ENCODE measurements around the gene MAGI1. TPM values are rescaled to one million over a fixed set of nuclear protein-coding genes. Genes with fewer than 3 reads are reported as not detected.

MAGI1 gene
- total RNA-seq, 1 experiment from 2014 or later, result 58.2 TPM

DNA sequence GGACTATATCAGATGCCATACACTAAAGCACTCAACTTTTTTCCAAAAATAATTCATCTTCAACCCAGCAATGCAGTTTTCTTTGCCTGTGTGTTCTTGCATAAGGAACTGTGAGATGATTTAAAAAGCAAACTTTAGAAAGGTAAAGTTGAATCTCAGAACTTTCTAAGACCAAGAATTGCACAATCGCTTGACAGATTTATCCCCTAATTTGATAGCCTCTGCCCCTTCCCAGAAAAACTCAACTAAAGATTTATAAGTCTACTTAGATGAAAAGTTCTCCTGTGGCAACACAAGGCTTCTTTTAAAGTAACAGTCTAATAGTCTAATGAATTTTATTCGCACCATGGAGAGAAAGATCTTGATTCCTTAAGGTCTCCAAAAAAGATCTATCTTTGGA is 259.3 kb downstream of the MAGI1 start:
- CTCF ChIA-PET, result no interaction called here
- H3K27ac Mint-ChIP-seq, result no peak overlapping the region
- H3K9me3 Mint-ChIP-seq, result no peaks in the 10 kb centered on the region
- no peaks in the 10 kb centered on the region for H3K36me3 Mint-ChIP-seq
- no peaks in the 10 kb centered on the region for H3K27me3 Mint-ChIP-seq (ENCODE audit: low read depth)
- TF ChIP-seq TEAD4 (CRISPR knock-in tag; IDR thresholded peaks at IDR 0.05) (no peak), ZNF138 (CRISPR knock-in tag; conservative IDR thresholded peaks at IDR 0.05) (no peak), GRHL2 (CRISPR knock-in tag; IDR thresholded peaks at IDR 0.05; ENCODE audit: insufficient replicate concordance, severe bottlenecking) (no peak), ZBTB43 (CRISPR knock-in tag; IDR thresholded peaks at IDR 0.05) (no peak), ZNF281 (CRISPR knock-in tag; IDR thresholded peaks at IDR 0.05) (no peak), FOXK1 (CRISPR knock-in tag; IDR thresholded peaks at IDR 0.05) (no peak), FOXJ3 (CRISPR knock-in tag; IDR thresholded peaks at IDR 0.05; ENCODE audit: borderline replicate concordance) (no peak), ZNF416 (CRISPR knock-in tag; IDR thresholded peaks at IDR 0.05) (no peak), JAZF1 (CRISPR knock-in tag; IDR thresholded peaks at IDR 0.05) (no peak), CREB1 (CRISPR knock-in tag; IDR thresholded peaks at IDR 0.05) (no peak), NR1H2 (CRISPR knock-in tag; IDR thresholded peaks at IDR 0.05) (no peak), FOXP1 (CRISPR knock-in tag; IDR thresholded peaks at IDR 0.05; ENCODE audit: borderline replicate concordance) (no peak), NR2C2 (CRISPR knock-in tag; IDR thresholded peaks at IDR 0.05) (no peak), OVOL2 (CRISPR knock-in tag; IDR thresholded peaks at IDR 0.05; ENCODE audit: borderline replicate concordance) (no peak), USF2 (CRISPR knock-in tag; IDR thresholded peaks at IDR 0.05) (no peak)
- TF ChIP-seq, protein P1, sequence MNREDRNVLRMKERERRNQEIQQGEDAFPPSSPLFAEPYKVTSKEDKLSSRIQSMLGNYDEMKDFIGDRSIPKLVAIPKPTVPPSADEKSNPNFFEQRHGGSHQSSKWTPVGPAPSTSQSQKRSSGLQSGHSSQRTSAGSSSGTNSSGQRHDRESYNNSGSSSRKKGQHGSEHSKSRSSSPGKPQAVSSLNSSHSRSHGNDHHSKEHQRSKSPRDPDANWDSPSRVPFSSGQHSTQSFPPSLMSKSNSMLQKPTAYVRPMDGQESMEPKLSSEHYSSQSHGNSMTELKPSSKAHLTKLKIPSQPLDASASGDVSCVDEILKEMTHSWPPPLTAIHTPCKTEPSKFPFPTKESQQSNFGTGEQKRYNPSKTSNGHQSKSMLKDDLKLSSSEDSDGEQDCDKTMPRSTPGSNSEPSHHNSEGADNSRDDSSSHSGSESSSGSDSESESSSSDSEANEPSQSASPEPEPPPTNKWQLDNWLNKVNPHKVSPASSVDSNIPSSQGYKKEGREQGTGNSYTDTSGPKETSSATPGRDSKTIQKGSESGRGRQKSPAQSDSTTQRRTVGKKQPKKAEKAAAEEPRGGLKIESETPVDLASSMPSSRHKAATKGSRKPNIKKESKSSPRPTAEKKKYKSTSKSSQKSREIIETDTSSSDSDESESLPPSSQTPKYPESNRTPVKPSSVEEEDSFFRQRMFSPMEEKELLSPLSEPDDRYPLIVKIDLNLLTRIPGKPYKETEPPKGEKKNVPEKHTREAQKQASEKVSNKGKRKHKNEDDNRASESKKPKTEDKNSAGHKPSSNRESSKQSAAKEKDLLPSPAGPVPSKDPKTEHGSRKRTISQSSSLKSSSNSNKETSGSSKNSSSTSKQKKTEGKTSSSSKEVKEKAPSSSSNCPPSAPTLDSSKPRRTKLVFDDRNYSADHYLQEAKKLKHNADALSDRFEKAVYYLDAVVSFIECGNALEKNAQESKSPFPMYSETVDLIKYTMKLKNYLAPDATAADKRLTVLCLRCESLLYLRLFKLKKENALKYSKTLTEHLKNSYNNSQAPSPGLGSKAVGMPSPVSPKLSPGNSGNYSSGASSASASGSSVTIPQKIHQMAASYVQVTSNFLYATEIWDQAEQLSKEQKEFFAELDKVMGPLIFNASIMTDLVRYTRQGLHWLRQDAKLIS (CRISPR knock-in tag; IDR thresholded peaks at IDR 0.05; ENCODE audit: borderline replicate concordance), result no peak
- TF ChIP-seq, protein P2, sequence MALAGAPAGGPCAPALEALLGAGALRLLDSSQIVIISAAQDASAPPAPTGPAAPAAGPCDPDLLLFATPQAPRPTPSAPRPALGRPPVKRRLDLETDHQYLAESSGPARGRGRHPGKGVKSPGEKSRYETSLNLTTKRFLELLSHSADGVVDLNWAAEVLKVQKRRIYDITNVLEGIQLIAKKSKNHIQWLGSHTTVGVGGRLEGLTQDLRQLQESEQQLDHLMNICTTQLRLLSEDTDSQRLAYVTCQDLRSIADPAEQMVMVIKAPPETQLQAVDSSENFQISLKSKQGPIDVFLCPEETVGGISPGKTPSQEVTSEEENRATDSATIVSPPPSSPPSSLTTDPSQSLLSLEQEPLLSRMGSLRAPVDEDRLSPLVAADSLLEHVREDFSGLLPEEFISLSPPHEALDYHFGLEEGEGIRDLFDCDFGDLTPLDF (CRISPR knock-in tag; IDR thresholded peaks at IDR 0.05), result no peak
- TF ChIP-seq, protein P3, sequence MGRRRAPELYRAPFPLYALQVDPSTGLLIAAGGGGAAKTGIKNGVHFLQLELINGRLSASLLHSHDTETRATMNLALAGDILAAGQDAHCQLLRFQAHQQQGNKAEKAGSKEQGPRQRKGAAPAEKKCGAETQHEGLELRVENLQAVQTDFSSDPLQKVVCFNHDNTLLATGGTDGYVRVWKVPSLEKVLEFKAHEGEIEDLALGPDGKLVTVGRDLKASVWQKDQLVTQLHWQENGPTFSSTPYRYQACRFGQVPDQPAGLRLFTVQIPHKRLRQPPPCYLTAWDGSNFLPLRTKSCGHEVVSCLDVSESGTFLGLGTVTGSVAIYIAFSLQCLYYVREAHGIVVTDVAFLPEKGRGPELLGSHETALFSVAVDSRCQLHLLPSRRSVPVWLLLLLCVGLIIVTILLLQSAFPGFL (CRISPR knock-in tag; IDR thresholded peaks at IDR 0.05; ENCODE audit: borderline replicate concordance), result no peak
- ATAC-seq, result no peak
- no peak overlapping the region for H3K4me3 Mint-ChIP-seq
- DNase-seq (ENCODE audit: low spot score), result no peak
- H3K4me1 Mint-ChIP-seq, result peaks cover 27% of the 10 kb centered on the region
- POLR2A ChIA-PET, result no interaction called here

Measured in WTC11 (cell line).